ENCODE results near the gene THAP5.

DNA sequence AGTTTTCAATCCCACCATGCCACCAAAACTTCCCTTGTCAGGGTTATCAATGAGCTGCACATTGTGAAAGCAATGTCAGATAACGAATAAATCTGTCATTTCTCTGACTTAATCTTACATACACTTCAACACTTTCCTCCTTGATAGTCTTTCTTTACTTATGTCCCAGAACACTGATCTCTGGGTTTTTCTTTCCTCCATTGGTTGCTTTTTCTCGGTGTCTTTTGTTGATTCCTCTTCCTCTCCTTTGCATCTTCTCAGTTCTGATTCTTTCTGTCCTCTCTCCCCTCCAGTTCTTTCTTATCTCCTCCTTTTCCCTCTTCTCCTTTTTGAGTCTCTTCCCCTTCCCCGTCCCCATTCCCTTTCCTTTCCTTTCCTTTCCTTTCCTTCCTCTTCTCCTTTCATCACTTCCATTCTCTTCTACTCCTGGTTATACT, 16.8 kb upstream of the THAP5 start:
- TF ChIP-seq, protein P1, sequence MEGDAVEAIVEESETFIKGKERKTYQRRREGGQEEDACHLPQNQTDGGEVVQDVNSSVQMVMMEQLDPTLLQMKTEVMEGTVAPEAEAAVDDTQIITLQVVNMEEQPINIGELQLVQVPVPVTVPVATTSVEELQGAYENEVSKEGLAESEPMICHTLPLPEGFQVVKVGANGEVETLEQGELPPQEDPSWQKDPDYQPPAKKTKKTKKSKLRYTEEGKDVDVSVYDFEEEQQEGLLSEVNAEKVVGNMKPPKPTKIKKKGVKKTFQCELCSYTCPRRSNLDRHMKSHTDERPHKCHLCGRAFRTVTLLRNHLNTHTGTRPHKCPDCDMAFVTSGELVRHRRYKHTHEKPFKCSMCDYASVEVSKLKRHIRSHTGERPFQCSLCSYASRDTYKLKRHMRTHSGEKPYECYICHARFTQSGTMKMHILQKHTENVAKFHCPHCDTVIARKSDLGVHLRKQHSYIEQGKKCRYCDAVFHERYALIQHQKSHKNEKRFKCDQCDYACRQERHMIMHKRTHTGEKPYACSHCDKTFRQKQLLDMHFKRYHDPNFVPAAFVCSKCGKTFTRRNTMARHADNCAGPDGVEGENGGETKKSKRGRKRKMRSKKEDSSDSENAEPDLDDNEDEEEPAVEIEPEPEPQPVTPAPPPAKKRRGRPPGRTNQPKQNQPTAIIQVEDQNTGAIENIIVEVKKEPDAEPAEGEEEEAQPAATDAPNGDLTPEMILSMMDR (IDR thresholded peaks at IDR 0.05; ENCODE audit: low read depth, low read length, missing input control) = no peak
- TF ChIP-seq RAD21 (IDR thresholded peaks at IDR 0.05) = no peak
- TF ChIP-seq, protein P2, sequence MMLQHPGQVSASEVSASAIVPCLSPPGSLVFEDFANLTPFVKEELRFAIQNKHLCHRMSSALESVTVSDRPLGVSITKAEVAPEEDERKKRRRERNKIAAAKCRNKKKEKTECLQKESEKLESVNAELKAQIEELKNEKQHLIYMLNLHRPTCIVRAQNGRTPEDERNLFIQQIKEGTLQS (IDR thresholded peaks at IDR 0.05) = no peak
- no peak for TF ChIP-seq SP1 (IDR thresholded peaks at IDR 0.05)
- no peak for TF ChIP-seq YY1 (IDR thresholded peaks at IDR 0.05)
- TF ChIP-seq GABPA (IDR thresholded peaks at IDR 0.05 in 1 of 2, conservative IDR thresholded peaks at IDR 0.05 in 1 of 2) = no peak
- no peak for TF ChIP-seq JUND (IDR thresholded peaks at IDR 0.05)
- TF ChIP-seq HNF4A (conservative IDR thresholded peaks at IDR 0.05) = no peak
- TF ChIP-seq, protein P3, sequence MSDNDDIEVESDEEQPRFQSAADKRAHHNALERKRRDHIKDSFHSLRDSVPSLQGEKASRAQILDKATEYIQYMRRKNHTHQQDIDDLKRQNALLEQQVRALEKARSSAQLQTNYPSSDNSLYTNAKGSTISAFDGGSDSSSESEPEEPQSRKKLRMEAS (IDR thresholded peaks at IDR 0.05) = no peak
